GM21717 (cell line): ENCODE measurements around the gene ZNF141.
"Not testable (repeated sequence)": the region's sequence is repeated elsewhere in the genome, so short reads cannot be mapped to it uniquely, and the experiment has no call there.

ENCODE experiments used
- ATAC-seq: cut with Tn5 transposase; IDR thresholded peaks from one replicate; pipeline ENCODE4 v1.9.1; 2021; ENCODE audit warnings: mild to moderate bottlenecking, moderate library complexity; ENCODE audit not compliant: unreplicated experiment

Gene ZNF141

GRCh38 chr4:384311-385010 lies 46.8 kb downstream of the ZNF141 start:
- ATAC-seq, result no peak

GRCh38 chr4:385934-386707 lies 48.5 kb downstream of the ZNF141 start:
- no peak for ATAC-seq

- ATAC-seq, result no peak
Observed at GRCh38 chr4:386708-387105, 49.1 kb downstream of the ZNF141 start.

- no peak for ATAC-seq
Observed at GRCh38 chr4:404006-404405, 66.4 kb downstream of the ZNF141 start.

- ATAC-seq, result not testable (repeated sequence)
Observed at GRCh38 chr4:408321-408720, 70.7 kb downstream of the ZNF141 start.

- ATAC-seq, result no peak
Observed at GRCh38 chr4:422587-422986, 85.0 kb downstream of the ZNF141 start.
